Stomach (tissue), 9 donors: ENCODE data around the gene SPOCD1. TPM values are rescaled to one million over a fixed set of nuclear protein-coding genes. Genes with fewer than 3 reads are reported as not detected.

Source experiments
- DNase-seq, 2 donors: peaks; one replicate each; pipeline versions ENCODE4 v3.0.0 to v3.0.0-alpha.2; 2013 to 2019
- H3K27ac ChIP-seq, 5 donors: fragments of 200-600 bp in 4 of 5; sonication (generic) in 4 of 5; one replicate each; pipeline ENCODE4 v1.5.1; 2013 to 2019; ENCODE audit warnings: mild to moderate bottlenecking in 1 of 5, moderate library complexity in 1 of 5
- H3K27me3 ChIP-seq, 3 donors: fragments of 200-600 bp; sonication (generic); one replicate each; pipeline ENCODE4 v1.5.1; 2017 to 2019; ENCODE audit warnings: mixed run types in 1 of 3
- H3K36me3 ChIP-seq, 4 donors: fragments of 200-600 bp; sonication (generic); 1 replicate in 3 of 4; 2 replicates in 1 of 4; pipeline ENCODE4 v1.5.1; 2016 to 2019
- H3K4me1 ChIP-seq, 4 donors: fragments of 200-600 bp; sonication (generic); one replicate each; pipeline ENCODE4 v1.5.1; 2016 to 2019
- H3K4me3 ChIP-seq, 4 donors: fragments of 200-600 bp; sonication (generic) in 3 of 4; one replicate each; pipeline ENCODE4 v1.5.1; 2016 to 2019; ENCODE audit warnings: mild to moderate bottlenecking in 1 of 4
- H3K9me3 ChIP-seq, 4 donors: fragments of 200-600 bp; sonication (generic); one replicate each; pipeline ENCODE4 v1.5.1; 2016 to 2019
- CTCF ChIP-seq, 7 experiments: fragments of 450-650 bp in 4 of 7; fragments of 200-600 bp in 3 of 7; sonication (generic) in 3 of 7; IDR thresholded peaks; one replicate each; pipeline ENCODE4 v1.5.1; 2016 to 2019; ENCODE audit warnings: antibody characterized with exemption in 7 of 7, control low read depth in 2 of 7, mild to moderate bottlenecking in 1 of 7
- EP300 ChIP-seq: sonication (generic); formaldehyde crosslinking; IDR thresholded peaks from one replicate; pipeline ENCODE4 v1.6.1; 2017; ENCODE audit warnings: antibody characterized with exemption
- POLR2A ChIP-seq, 4 donors: fragments of 450-650 bp; IDR thresholded peaks; one replicate each; pipeline ENCODE4 v1.6.1; 2016; ENCODE audit warnings: antibody characterized with exemption in 4 of 4, control low read depth in 2 of 4, mild to moderate bottlenecking in 1 of 4, moderate library complexity in 1 of 4
- POLR2AphosphoS5 ChIP-seq, 3 donors: sonication (generic); formaldehyde crosslinking; IDR thresholded peaks; one replicate each; pipeline ENCODE4 v1.6.1; 2016; ENCODE audit warnings: antibody characterized with exemption in 3 of 3
- WGBS, 5 donors: extraction: QIAGEN DNeasy Blood & Tissue Kit in 3 of 5; methylation state at CpG; one replicate each; pipeline versions ENCODE4 v1.1.5 to v1.1.7; 2013 to 2018; 5-methylcytosine and 5-hydroxymethylcytosine counted together
- intact Hi-C: fragments of 100-400 bp; cut with DNase I; formaldehyde crosslinking; loops from one replicate; pipeline ENCODE4 v1.15.1; 2023; ENCODE audit warnings: low total_unique reads
- polyA plus RNA-seq, 3 donors: library from polyadenylated mRNA; stranded (reverse); fragments of 200-250 nt; gene quantifications; one replicate each; pipeline ENCODE4 v1.2.3, GENCODE V29; 2013
- total RNA-seq, 5 donors: library from RNA; depleted of rRNA; stranded (reverse); fragments of >200 nt; gene quantifications; one replicate each; pipeline versions ENCODE4 v1.1.0 to v1.2.3, GENCODE V29; 2014 to 2016
- donor health status: healthy with polysubstance abuse.
- donor health status: Bipolar disorder and iron deficiency.
- donor health status: healthy.

SPOCD1 gene
- total and polyA plus RNA-seq, 8 donors: 0.55 to 11.1 (median 4.5) TPM; not detected in 1

GRCh38 chr1:31775210-31775999, 40.4 kb downstream of the SPOCD1 start:
- 69 to 89% (median 79%) methylated on average over 10 of the region's 10 CpGs for WGBS, 5 donors
- Histone ChIP-seq H3K36me3 (no peaks in the 10 kb centered on the region), H3K4me1 (peaks cover 13 to 17% (median 16%) of the 10 kb centered on the region in 4 donors), H3K27me3 (peaks cover 11 to 76% (median 40%) of the 10 kb centered on the region in 3 donors), H3K4me3 (no peak overlapping the region), H3K27ac (no peak overlapping the region), H3K9me3 (no peaks in the 10 kb centered on the region)
- TF ChIP-seq POLR2A (IDR thresholded peaks at IDR 0.05) (no peak), POLR2AphosphoS5 (IDR thresholded peaks at IDR 0.05) (no peak), CTCF (IDR thresholded peaks at IDR 0.05) (no peak), EP300 (no peak)
- intact Hi-C loops: no loop called here
- DNase-seq: no peak

DNA sequence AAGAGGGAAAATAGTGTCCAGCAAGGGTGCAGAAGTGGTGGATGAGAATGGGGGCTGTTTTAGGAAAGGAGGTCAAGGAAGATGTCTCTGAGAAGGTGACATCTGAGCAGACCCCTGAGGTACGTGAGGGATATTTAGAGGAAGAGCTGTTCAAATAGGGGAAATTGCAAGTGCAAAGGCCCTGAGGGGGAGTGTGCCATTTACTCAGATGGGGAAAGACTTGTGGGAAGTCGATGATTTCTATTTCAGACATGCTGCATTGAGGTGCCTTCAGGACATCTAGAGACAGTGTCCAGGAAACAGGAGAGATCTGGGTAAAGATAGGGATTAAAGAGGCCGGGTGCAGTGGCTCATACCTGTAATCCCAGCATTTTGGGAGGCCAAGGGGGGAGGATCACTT, 41.3 kb downstream of the SPOCD1 start:
- DNase-seq: no peak
- 81 to 89% (median 84%) methylated on average over 3 of the region's 3 CpGs for WGBS, 5 donors
- no peak overlapping the region for H3K4me3 ChIP-seq
- no peak overlapping the region for H3K27ac ChIP-seq
- no peak for TF ChIP-seq EP300
- TF ChIP-seq POLR2AphosphoS5 (IDR thresholded peaks at IDR 0.05): no peak
- TF ChIP-seq CTCF (IDR thresholded peaks at IDR 0.05): no peak
- TF ChIP-seq POLR2A (IDR thresholded peaks at IDR 0.05): no peak
- intact Hi-C loops: no loop called here
- no peaks in the 10 kb centered on the region for H3K36me3 ChIP-seq
- no peaks in the 10 kb centered on the region for H3K9me3 ChIP-seq
- peaks cover 11 to 85% (median 40%) of the 10 kb centered on the region in 3 donors for H3K27me3 ChIP-seq
- peaks cover 13 to 23% (median 19%) of the 10 kb centered on the region in 4 donors for H3K4me1 ChIP-seq

DNA sequence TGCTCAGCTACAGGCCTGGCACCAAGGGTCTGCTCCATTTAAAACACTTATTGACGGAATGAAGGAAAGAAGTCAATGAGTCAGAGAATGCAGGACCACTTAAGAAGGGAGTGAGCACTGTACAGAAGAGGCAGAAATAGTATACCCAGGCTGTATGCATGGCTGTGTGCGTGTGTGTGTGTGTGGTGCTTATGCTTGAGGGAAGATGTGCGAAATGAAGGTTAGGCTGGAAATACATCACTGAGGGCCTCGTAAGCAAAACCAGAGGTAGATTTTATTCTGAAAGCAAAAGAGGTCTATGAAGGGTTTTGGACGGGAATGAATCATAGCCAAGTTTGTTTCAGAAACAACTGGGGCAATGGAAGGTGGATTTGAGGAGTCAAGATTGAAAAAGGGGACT, 42.0 kb downstream of the SPOCD1 start:
- intact Hi-C loops: no loop called here
- no peak for DNase-seq
- 87 to 93% (median 88%) methylated on average over 5 of the region's 5 CpGs for WGBS, 5 donors

More for the DNA sequence above, 42.0 kb downstream of the SPOCD1 start:
- no peak for TF ChIP-seq POLR2AphosphoS5 (IDR thresholded peaks at IDR 0.05)
- no peak for TF ChIP-seq EP300
- no peak for TF ChIP-seq CTCF (IDR thresholded peaks at IDR 0.05)
- TF ChIP-seq POLR2A (IDR thresholded peaks at IDR 0.05): no peak
- no peak overlapping the region for H3K4me3 ChIP-seq
- H3K27me3 ChIP-seq: peaks cover 11 to 85% (median 40%) of the 10 kb centered on the region in 3 donors
- no peaks in the 10 kb centered on the region for H3K36me3 ChIP-seq
- peaks cover 13 to 28% (median 20%) of the 10 kb centered on the region in 4 donors for H3K4me1 ChIP-seq
- H3K27ac ChIP-seq: no peak overlapping the region
- H3K9me3 ChIP-seq: no peaks in the 10 kb centered on the region
